Mesendoderm (in vitro differentiated cells): ENCODE measurements around the gene SOX3.
A peak's percentile ranks its signal among the peaks of the same experiment; 100 is the strongest.

ENCODE experiments used
- DNase-seq: peaks from one replicate; pipeline ENCODE4 v3.0.0; 2013
- H2AK5ac ChIP-seq: 2 replicates; pipeline ENCODE4 v1.6.1; 2013; ENCODE audit warnings: low read length, inconsistent platforms
- H2BK120ac ChIP-seq: 2 replicates; pipeline ENCODE4 v1.6.1; 2013; ENCODE audit warnings: low read depth, mild to moderate bottlenecking, low read length, moderate library complexity, mixed read lengths
- H2BK15ac ChIP-seq: replicated peaks from 2 replicates; pipeline ENCODE4 v1.6.1; 2013; ENCODE audit warnings: low read depth, mild to moderate bottlenecking, moderate library complexity
- H2BK5ac ChIP-seq: 2 replicates; pipeline ENCODE4 v1.6.1; 2013; ENCODE audit warnings: low read length, inconsistent platforms
- H3K18ac ChIP-seq: 2 replicates; pipeline ENCODE4 v1.6.1; 2013; ENCODE audit warnings: mild to moderate bottlenecking, low read length, mixed read lengths
- H3K23ac ChIP-seq: one replicate; pipeline ENCODE4 v1.6.1; 2013; ENCODE audit warnings: low read length
- H3K27ac ChIP-seq: 2 replicates; pipeline ENCODE4 v1.5.1; 2013; ENCODE audit warnings: low read depth, mild to moderate bottlenecking, inconsistent platforms, low read length, moderate library complexity
- H3K27me3 ChIP-seq: 2 replicates; pipeline ENCODE4 v1.6.1; 2013; ENCODE audit warnings: low read length, control low read depth, mild to moderate bottlenecking, inconsistent platforms; ENCODE audit not compliant: insufficient read depth, poor library complexity
- H3K36me3 ChIP-seq: 2 replicates; pipeline ENCODE4 v1.6.1; 2013; ENCODE audit warnings: low read length, inconsistent platforms; ENCODE audit not compliant: control insufficient read depth, insufficient read depth
- H3K4ac ChIP-seq: one replicate; pipeline ENCODE4 v1.6.1; 2013; ENCODE audit warnings: low read depth, mild to moderate bottlenecking, low read length, moderate library complexity
- H3K4me1 ChIP-seq: 2 replicates; pipeline ENCODE4 v1.6.1; 2013; ENCODE audit warnings: low read depth, low read length, inconsistent platforms; ENCODE audit not compliant: control insufficient read depth
- H3K4me2 ChIP-seq: 2 replicates; pipeline ENCODE4 v1.6.1; 2013; ENCODE audit warnings: low read length
- H3K4me3 ChIP-seq: 2 replicates; pipeline ENCODE4 v1.5.1; 2013; ENCODE audit warnings: mild to moderate bottlenecking, low read length
- H3K56ac ChIP-seq: one replicate; pipeline ENCODE4 v1.6.1; 2013; ENCODE audit warnings: low read length
- H3K79me1 ChIP-seq: 2 replicates; pipeline ENCODE4 v1.6.1; 2013; ENCODE audit warnings: low read length, inconsistent platforms
- H3K79me2 ChIP-seq: 2 replicates; pipeline ENCODE4 v1.6.1; 2013; ENCODE audit warnings: mild to moderate bottlenecking, low read length; ENCODE audit not compliant: control insufficient read depth, insufficient read depth
- H3K9ac ChIP-seq: 2 replicates; pipeline ENCODE4 v1.6.1; 2013; ENCODE audit warnings: low read length, inconsistent platforms
- H4K5ac ChIP-seq: one replicate; pipeline ENCODE4 v1.6.1; 2013; ENCODE audit warnings: low read length
- H4K8ac ChIP-seq: one replicate; pipeline ENCODE4 v1.6.1; 2013; ENCODE audit warnings: low read depth, mild to moderate bottlenecking, control low read depth, low read length, moderate library complexity
- WGBS: extraction: QIAGEN DNeasy Blood & Tissue Kit; methylation state at CpG from one replicate; pipeline ENCODE4 v1.1.7; 2013; ENCODE audit warnings: low lambda C conversion rate, missing lambda C conversion rate; ENCODE audit not compliant: insufficient coverage; ENCODE audit errors: extremely low coverage; 5-methylcytosine and 5-hydroxymethylcytosine counted together

The SOX3 gene

GRCh38 chrX:140492066-140492994 lies 12.5 kb downstream of the SOX3 start:
- Histone ChIP-seq H2BK5ac (no peak overlapping the region), H2AK5ac (no peak overlapping the region), H3K18ac (no peak overlapping the region), H3K36me3 (no peaks in the 10 kb centered on the region), H3K4me2 (no peak overlapping the region), H3K4me1 (no peaks in the 10 kb centered on the region), H3K4ac (no peak overlapping the region), H2BK120ac (no peak overlapping the region), H3K27me3 (no peaks in the 10 kb centered on the region), H4K8ac (no peak overlapping the region), H3K4me3 (no peak overlapping the region), H3K79me2 (no peaks in the 10 kb centered on the region), H3K56ac (no peak overlapping the region), H3K9ac (no peak overlapping the region), H3K23ac (no peak overlapping the region), H3K79me1 (no peaks in the 10 kb centered on the region), H3K27ac (no peak overlapping the region), H2BK15ac (no peak overlapping the region), H4K5ac (no peak overlapping the region)
- no peak for DNase-seq
- WGBS = no CpG with 5 or more reads among the region's 4 CpGs

GRCh38 chrX:140480765-140481164 lies 24.1 kb downstream of the SOX3 start:
- DNase-seq = peak; percentile 15
- no peak overlapping the region for H3K9ac ChIP-seq
- no peak overlapping the region for H4K5ac ChIP-seq

GRCh38 chrX:140477987-140478386 lies 26.9 kb downstream of the SOX3 start:
- DNase-seq = peak; percentile 82
- no peaks in the 10 kb centered on the region for H3K79me1 ChIP-seq
- no peak overlapping the region for H3K9ac ChIP-seq
- no peak overlapping the region for H2BK5ac ChIP-seq
- no peaks in the 10 kb centered on the region for H3K27me3 ChIP-seq
- H3K4ac ChIP-seq = no peak overlapping the region
- no peak overlapping the region for H3K18ac ChIP-seq
- H2BK120ac ChIP-seq = no peak overlapping the region
- no peak overlapping the region for H3K56ac ChIP-seq
- H3K4me3 ChIP-seq = no peak overlapping the region
- H4K8ac ChIP-seq = no peak overlapping the region
- no peak overlapping the region for H2BK15ac ChIP-seq
- H3K23ac ChIP-seq = no peak overlapping the region
- no peaks in the 10 kb centered on the region for H3K4me1 ChIP-seq
- no peaks in the 10 kb centered on the region for H3K79me2 ChIP-seq
- H3K36me3 ChIP-seq = no peaks in the 10 kb centered on the region
- no peak overlapping the region for H2AK5ac ChIP-seq
- H3K27ac ChIP-seq = no peak overlapping the region
- H4K5ac ChIP-seq = no peak overlapping the region
- no peak overlapping the region for H3K4me2 ChIP-seq

More at GRCh38 chrX:140480765-140481164, 24.1 kb downstream of the SOX3 start:
- no peaks in the 10 kb centered on the region for H3K4me1 ChIP-seq
- H3K36me3 ChIP-seq = no peaks in the 10 kb centered on the region
- no peak overlapping the region for H3K27ac ChIP-seq
- no peak overlapping the region for H2BK15ac ChIP-seq
- no peak overlapping the region for H2AK5ac ChIP-seq
- H2BK5ac ChIP-seq = no peak overlapping the region
- no peaks in the 10 kb centered on the region for H3K27me3 ChIP-seq
- H3K4me2 ChIP-seq = no peak overlapping the region
- no peak overlapping the region for H3K23ac ChIP-seq
- no peak overlapping the region for H3K4me3 ChIP-seq
- H3K56ac ChIP-seq = no peak overlapping the region
- no peak overlapping the region for H3K18ac ChIP-seq
- H4K8ac ChIP-seq = no peak overlapping the region
- H3K79me2 ChIP-seq = no peaks in the 10 kb centered on the region
- no peak overlapping the region for H3K4ac ChIP-seq
- no peaks in the 10 kb centered on the region for H3K79me1 ChIP-seq
- H2BK120ac ChIP-seq = no peak overlapping the region

GRCh38 chrX:140475025-140475424 lies 29.8 kb downstream of the SOX3 start:
- Histone ChIP-seq H2BK5ac (no peak overlapping the region), H3K27me3 (no peaks in the 10 kb centered on the region)
- DNase-seq = peak; percentile 5

GRCh38 chrX:140467211-140467610 lies 37.7 kb downstream of the SOX3 start:
- no peak overlapping the region for H3K4me2 ChIP-seq
- no peak overlapping the region for H3K4me3 ChIP-seq
- DNase-seq = peak; percentile 26
- no peak overlapping the region for H4K5ac ChIP-seq
- H2BK15ac ChIP-seq = no peak overlapping the region
- no peak overlapping the region for H3K9ac ChIP-seq
- H3K79me1 ChIP-seq = no peaks in the 10 kb centered on the region
- no peak overlapping the region for H2BK120ac ChIP-seq
- no CpG with 5 or more reads among the region's 5 CpGs for WGBS
- no peak overlapping the region for H2BK5ac ChIP-seq
- no peaks in the 10 kb centered on the region for H3K79me2 ChIP-seq
- no peaks in the 10 kb centered on the region for H3K36me3 ChIP-seq
- no peaks in the 10 kb centered on the region for H3K27me3 ChIP-seq
- H3K18ac ChIP-seq = no peak overlapping the region
- no peak overlapping the region for H3K56ac ChIP-seq
- no peak overlapping the region for H3K4ac ChIP-seq
- no peak overlapping the region for H3K27ac ChIP-seq
- no peak overlapping the region for H2AK5ac ChIP-seq
- no peaks in the 10 kb centered on the region for H3K4me1 ChIP-seq
- H4K8ac ChIP-seq = no peak overlapping the region
- H3K23ac ChIP-seq = no peak overlapping the region

More at GRCh38 chrX:140475025-140475424, 29.8 kb downstream of the SOX3 start:
- H4K8ac ChIP-seq = no peak overlapping the region
- H3K4ac ChIP-seq = no peak overlapping the region
- no peak overlapping the region for H2BK15ac ChIP-seq
- H3K18ac ChIP-seq = no peak overlapping the region
- no peak overlapping the region for H2AK5ac ChIP-seq
- no peaks in the 10 kb centered on the region for H3K79me2 ChIP-seq
- no peak overlapping the region for H3K23ac ChIP-seq
- no peak overlapping the region for H4K5ac ChIP-seq
- no peaks in the 10 kb centered on the region for H3K4me1 ChIP-seq
- H3K4me3 ChIP-seq = no peak overlapping the region
- no peak overlapping the region for H3K56ac ChIP-seq
- H3K36me3 ChIP-seq = no peaks in the 10 kb centered on the region
- H3K79me1 ChIP-seq = no peaks in the 10 kb centered on the region
- H3K27ac ChIP-seq = no peak overlapping the region
- no peak overlapping the region for H2BK120ac ChIP-seq
- no peak overlapping the region for H3K9ac ChIP-seq
- H3K4me2 ChIP-seq = no peak overlapping the region
